SIG-M5 (cell line): ENCODE results near the gene TMEM134.

Experiments
- DNase-seq: peaks from one replicate; lab custom pipeline; 2025; lab: John Stamatoyannopoulos, UW

TMEM134 gene

DNA sequence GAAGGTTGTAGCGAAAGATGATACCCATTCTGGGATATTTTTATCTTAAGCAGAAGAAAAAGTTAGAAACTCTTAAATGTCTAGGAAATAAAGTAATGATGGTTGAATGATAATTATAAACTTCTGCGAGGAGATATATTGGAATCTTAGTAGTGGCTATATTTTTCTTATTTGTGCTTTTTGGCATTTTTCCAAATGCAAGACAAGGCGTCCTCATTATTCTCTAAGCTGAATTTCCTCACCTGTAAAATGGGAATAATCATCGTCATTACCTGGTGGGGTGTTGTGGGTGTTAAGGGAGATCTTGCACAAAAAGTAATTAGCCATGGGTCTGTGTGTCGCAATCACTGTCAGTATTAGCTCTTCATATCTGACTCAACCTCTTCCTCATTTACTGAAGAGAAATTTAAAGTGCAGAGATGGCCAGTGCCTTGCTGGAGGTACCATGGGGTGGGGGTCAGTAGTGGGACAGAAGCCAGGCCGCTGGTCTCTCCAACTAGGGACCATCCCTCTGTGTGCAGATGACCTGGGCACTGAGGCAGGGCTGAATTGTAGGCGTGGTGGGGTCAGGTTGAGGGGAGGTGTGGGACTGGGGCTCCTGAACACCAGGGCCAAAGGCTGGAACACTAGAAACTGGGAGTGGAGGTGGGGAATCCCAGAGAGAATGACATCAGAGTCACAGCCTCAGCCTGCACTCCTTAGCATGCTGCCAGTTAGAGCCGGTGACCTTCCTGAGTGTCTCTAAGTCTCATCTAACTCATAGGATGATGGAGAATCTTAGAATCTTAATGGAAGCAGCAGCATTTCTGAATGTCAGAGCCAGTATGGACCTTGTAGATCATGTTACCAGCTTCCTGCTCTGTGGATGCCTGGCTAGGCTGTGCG, 32.0 kb upstream of the TMEM134 start:
- no peak for DNase-seq

DNA sequence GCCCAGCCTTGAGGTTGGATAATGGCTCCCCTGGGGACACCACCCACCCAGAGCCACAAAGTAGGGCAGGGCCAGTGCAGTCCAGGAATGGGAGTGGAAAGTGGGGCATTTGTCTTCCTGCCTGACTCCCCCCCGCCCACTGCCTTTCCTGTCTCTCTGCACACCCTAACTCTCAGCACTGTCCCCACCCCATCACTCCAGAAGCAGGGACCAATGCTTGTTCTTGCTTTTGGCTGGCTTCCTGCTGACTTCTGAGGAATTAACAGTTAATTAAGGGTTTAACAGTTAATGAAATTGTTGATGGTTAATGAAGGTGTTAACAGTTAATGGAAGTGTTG, 31.4 kb upstream of the TMEM134 start:
- no peak for DNase-seq

DNA sequence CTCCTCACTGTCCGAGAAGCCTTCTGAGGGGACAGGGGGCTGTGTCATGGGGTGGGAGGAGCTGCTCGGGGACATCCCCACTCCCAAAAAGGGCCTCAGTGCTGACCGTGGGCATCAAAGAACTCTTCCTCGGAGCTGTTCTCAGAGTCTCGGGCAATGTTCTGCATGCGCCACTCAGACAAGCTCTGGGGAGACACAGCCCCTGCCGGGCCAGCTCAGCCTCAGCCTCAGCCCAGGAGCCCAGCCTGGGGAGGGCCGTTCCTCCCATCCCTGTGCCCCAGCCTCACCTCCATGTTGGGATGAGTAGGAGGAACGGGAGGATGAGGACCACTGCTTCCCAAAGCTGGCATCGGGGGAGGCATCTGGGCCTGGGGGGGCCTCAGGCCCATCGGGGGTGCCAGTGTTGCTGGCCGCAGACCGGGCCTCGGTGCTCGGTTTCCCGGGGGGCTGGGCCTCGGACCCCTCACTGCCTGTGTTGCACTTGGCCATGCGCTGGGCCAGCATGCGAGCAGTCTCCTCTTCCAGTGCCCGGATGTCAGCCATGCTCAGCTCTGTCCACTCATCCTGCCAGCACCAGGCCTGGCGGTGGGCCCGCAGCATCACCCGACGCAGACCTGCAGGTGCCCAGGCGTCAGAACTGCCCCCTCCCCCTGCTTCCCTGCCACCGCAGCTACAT, 30.9 kb upstream of the TMEM134 start:
- DNase-seq: no peak

DNA sequence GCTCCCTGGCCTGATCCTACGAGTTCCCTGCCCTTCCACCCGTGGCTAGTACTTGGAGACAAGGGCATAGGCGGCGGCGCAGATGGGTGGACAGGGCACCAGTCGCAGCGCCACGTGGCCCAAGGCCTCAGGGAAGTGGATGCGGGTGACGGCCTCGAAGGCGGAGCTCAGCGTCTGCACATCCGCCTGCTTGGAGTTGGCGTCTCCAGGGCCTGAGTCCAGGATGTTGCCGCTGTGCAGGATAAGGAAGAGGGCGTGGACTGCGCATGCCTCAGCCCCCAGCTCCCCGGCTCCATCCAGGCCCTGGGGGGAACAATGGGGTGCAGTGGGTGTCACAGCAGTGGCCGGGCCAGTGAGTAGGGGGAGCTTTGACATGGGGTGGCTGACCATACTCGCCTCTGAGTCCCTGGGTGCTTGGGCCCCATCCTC, 29.5 kb upstream of the TMEM134 start:
- DNase-seq: no peak

DNA sequence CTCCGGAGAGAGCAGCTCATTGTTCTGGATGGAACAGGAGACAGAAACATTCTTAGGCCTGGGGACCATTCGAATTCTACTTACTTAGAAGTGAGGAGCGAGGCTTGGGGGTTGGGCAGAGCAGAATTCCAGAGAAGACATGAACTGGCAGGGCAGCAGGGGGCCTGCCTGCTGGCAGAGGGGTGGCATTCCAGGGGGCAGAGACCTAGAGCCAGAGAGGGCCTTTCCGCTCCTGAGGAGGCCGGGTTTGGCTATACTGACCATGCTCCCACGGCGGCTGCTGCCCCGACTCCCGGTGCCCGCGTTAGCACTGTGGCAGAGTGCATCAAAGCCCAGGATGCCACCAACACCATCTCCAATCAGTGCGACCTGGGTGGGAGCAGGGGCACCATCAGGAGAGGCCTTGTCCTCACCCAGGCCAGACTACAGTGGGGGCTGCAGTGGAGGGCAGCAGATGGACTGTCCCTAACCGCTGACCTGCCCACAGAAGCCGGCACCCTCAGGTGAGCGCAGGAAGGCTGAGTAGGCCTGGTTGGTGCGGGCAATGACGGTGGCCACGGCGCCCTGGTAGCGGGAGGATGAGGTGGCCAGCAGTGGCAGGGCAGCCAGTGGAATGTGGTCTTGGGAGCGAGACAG, 28.7 kb upstream of the TMEM134 start:
- DNase-seq: no peak

DNA sequence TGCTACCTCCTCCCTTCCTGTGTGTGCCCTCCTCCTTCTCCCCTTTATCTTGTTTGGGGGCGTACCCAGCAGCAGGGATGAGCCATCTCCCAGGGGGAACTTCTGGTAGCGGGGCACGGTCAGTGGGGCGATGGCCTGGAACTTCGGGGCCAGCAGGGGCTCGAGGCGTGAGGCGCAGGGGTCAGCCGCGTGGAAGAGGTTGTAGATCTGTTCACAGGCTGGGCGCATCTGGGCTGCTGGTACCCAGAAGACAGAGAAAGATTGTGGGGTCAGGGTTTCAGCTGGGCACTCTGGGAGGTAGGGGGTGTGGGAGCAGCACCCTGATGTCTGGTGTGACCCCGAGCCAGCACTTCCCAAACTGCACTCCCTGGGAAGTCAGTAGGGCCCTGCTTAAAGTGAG, 27.1 kb upstream of the TMEM134 start:
- DNase-seq: no peak

DNA sequence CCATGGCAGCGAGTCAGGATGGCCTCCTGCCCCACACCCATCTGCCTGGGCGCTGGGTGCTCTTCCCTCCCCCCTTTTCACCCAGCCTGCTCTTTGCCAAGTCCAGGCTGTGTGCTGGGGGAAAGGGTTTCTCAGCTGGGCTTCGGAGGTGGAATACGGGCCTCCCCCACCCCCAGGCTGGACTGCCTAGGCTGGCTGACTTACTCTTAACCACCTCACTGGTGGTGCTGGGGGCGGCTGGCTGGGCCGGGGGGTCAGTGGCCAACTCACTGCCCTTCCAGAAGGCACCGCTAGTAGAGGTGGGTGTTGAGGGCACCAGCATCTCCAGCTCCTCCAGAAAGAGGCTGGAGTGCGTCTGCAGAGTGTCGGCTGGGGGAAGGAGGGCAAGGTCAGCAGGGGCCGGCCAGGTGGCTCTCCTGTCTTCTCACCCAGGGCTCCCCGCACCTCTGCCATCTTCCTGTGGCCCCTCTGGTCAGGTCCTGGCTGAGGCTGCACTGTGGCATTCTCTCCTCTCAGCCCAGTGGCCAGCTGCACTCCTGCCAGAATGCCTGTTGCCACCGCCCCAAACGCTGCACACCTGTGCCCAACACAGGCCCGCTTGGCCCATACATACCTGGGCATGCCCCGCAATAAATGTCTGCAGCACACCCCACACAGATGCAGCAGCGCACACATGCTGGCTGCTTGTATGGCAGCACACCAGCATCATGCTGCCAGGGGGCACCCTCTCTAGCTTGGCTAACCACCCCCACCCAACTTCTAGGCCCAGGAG, 26.4 kb upstream of the TMEM134 start:
- no peak for DNase-seq

DNA sequence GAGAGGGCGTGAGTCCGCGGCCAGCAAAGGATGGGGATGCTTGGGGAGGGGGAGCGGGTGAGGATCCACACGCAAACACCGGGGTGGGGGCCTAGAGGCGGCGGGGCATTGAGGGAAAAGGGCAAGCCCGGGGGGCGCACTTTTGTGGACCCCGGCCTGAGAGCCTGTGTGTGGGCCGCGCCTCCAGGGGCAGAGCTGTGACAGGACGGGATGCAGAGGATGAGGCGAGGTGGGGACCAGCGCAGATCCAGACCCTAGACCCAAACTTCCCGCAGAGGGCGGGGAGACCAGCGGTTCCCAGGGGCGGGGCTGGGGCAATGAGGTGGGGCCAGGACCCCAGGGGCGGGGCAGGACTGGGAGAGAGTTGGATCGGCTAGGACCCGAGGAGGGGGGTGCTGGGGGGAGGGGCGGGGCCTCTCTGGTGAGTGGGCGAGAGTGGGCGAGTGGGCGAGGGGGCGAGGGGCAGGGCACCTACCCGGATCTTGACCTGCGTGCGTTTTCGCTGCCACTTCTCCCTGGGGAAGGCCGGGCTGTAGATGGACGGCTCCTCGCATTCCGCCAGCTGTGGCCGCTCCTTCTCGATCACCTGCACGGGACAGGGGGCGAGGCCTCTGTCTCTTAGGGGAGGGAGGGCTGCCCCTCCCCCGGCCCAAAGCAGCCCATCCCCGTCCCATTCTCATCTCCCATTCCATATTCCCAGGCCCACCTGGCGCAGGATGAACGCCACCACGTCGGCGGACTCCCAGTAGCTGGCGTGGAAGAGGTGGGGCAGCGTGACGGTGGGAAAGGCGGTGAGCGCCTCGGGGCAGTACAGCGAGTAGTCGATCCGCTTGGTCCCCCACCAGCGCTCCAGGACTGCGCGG, 25.6 kb upstream of the TMEM134 start:
- no peak for DNase-seq

DNA sequence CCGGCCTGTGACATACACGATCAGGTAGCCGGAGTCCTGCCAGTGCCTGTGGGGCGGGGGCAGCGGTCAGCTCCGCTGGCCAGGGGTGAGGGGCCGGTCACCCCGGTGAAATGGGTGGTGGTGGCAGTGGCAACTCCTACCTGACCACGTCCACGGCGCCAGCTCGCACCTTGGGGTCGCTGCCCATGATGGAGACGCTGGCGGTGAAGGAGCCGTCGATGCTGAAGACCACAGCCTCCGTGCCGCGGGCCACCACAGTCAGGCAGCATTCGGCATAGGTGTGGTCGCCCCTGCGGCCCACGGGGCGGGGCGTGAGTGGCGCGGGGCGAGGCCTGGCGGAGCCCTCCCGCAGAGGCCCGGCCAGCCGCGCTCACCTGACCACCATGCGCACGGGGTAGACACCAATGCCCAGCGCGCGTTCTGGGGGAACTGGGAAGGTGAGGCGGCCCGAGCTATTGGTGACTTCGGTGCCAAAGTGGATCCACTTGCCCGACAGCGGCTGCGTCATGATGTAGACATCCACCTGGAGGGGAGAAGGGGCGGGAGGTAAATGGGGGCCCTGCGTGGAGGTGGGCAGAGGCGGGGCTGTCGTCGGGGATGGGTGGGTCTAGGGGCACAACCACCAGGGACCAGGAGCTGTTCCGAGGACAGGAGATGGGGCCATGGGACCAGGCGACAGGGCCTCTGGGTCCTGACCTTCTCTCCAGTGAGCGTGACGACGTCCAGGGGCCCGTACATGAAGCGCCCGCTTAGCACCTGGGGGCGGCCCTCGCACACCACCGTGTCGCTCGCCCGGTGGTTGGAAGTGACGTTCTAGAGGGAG, 24.7 kb upstream of the TMEM134 start:
- DNase-seq: no peak

DNA sequence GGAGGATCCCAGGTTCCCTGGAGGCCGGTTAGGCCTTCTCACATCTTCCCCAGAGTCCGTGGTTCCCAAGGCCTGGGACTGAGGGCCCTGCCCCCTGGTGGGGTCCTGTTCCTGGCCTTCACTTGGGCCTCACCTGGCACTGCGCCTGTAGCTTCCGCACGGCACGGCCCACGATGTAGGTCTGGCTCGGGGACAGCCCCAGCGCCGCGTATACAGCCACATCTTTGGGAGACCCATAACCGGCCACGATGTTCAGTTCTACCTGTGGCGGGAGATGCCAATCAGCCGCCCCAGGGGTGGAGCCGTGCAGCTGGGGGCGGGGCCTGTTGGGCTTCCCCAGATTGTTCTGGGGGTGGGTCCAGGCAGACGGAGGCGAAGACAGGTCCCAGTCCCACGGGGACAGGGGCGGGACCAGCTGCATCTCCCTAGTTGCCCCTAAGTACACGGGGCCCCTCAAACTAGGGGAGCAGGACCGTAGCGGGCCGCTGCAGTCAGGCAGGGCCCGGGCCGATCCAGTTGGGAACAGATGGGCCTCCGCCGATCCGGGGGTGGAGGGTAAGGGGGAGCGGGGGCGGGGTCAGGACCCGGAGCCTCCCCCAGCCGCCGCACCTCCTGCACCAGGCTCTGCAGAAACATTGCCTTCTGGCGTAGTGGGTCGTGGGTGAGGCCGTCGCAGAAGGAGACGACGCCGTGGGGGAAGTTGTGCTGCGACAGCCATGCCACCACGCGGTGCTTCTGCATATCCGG, 23.9 kb upstream of the TMEM134 start:
- no peak for DNase-seq

DNA sequence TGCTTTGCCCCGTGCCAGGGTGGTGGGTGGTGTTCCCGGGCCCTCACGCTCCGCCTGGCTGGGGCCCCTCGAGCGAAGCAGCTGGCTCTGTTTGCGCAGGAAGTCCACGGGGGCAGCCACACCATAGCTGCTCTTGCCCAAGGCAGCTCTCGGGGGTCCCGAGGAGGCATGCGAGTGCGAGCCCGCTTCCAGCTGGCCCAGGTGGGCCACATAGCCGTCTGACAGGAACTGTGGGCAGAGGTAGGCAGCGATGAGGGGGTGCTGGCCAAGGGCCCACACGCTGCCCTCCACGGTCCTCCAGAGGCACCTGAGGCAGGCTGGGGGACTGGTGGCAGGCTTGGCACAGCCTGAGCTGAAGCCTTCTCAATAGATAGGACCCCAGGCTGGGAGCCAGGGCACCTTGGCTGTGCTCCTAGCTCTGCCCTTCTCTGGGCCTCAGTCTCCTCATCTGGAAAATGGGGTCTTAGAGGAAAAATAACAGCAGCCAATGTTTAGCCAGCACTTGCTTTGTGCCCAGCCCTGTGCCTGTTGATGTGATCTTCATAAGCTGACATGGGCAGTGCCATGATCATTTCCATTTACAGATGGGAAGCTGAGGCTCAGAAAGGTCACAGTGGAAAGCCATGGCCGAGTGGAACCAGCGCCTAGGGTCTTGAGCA, 23.1 kb upstream of the TMEM134 start:
- no peak for DNase-seq

DNA sequence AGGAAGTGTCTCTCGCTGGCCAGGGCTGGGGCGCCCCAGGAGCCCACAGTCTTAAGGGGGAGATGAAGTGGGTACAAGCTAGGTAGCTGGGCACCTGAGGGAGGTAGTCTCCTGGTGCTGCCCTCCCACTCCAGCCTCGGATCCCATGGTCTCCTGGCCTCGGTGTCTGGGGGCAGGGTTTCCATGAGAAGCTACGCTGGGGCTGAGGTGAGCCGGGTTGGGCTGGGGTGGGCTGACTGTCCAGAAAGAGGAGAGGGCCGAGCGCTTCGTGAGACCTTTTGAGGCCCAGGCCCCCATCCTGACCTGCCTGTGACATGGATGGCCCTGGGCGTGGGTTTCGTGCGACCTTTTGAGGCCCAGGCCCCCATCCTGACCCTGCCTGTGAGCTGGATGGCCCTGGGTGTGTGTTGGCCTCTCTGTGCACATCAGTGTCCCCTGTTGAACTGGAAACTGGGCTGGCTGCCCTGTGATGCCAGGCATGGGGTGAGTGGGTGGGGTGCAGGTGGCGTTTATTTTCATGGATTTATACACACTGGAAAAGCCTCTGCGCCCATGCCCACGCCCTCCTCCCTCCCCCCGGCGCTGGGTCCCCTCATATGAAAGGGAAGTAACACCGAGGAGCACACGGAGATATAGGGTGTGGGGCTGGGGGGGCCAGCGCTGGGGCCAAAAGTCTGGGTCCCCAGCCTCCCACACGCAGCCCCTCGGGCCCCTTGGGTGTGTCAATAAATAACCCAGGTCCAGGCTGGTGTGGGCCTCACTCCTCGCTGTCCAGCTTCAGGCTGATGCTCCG, 22.4 kb upstream of the TMEM134 start:
- no peak for DNase-seq

DNA sequence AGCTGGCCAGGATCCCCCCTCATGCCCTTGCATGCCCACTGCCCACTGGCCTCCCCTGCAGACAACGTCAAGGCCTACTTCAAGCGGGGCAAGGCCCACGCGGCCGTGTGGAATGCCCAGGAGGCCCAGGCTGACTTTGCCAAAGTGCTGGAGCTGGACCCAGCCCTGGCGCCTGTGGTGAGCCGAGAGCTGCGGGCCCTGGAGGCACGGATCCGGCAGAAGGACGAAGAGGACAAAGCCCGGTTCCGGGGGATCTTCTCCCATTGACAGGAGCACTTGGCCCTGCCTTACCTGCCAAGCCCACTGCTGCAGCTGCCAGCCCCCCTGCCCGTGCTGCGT, 21.6 kb upstream of the TMEM134 start:
- no peak for DNase-seq

DNA sequence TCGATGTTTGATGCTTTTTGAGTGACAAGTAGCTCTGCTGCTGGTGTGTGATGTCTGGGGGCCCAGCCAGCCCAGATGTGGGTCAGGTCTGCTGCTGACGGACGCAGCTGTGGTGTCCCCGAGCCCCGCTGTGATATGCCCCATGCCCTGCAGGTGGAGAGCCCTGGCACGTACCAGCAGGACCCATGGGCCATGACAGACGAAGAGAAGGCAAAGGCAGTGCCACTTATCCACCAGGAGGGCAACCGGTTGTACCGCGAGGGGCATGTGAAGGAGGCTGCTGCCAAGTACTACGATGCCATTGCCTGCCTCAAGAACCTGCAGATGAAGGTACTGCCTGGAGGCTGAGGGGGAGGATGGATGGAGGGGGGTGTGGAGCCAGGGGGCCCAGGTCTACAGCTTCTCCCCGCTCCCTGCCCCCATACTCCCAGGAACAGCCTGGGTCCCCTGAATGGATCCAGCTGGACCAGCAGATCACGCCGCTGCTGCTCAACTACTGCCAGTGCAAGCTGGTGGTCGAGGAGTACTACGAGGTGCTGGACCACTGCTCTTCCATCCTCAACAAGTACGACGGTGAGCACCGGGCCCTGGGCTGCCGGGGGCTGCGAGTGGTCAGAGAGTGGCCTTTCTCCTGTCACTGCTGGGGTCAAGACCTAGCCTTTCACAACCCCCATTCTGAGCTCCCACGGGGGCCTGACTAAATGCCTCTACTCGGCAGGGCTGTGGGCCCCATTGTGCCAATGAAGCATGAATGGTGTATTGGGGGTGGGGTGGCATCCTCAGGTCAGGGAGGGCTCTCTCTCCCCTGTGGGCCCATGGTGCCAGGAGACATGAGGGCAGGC, 21.1 kb upstream of the TMEM134 start:
- no peak for DNase-seq

DNA sequence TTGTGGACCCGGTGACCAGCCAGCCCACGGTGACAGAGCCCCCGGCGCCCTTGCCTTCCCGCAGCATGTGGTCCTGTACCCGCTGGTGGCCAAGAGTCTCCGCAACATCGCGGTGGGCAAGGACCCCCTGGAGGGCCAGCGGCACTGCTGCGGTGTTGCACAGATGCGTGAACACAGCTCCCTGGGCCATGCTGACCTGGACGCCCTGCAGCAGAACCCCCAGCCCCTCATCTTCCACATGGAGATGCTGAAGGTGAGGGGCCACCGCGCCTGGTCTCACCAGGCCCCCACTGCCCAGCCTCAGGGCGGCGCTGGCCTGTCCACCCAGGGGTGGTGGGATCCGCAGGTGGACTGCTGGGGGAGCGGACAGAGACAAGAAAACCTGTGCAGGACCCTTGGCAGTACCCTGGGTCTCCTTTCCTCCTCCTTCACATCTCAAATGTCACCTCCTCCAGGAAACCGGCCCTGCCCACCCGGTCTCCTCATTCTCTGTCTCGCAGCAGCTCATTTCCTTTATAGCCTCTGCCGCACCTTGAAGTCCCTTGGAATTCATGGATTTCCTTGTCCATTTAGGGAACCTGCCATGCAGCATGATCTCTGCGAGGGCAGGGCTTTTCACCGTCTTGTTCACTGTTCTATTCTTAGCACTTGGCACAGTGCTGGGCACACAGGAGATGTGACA, 20.3 kb upstream of the TMEM134 start:
- no peak for DNase-seq

DNA sequence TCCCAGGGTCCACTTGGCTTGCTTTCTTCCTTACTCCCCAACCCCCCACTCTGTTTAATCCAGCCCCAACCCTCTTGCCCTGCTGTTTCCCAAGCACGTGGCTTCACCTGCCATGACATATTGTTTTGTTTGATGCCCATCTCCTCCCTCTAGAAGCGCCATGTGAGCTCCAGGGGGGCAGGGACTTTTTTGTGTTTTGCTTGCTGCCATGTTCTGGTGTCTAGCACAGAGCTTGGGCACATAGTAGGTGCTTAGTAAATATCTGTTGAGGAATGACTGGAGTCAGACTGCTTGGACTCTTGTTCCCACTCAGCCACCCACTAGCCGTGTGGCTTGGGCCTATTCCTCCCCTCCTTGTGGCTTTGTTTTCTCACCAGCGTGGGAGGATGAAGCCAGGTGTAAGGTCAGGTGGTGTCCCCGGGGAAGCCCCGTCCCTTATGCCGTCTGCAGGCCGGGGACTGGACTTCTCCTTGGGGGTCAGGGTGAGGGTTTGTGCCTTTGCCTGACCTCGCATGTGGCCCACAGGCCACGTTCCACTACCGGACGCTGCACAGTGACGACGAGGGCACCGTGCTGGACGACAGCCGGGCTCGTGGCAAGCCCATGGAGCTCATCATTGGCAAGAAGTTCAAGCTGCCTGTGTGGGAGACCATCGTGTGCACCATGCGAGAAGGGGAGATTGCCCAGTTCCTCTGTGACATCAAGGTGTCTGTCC, 17.6 kb upstream of the TMEM134 start:
- DNase-seq: no peak
